BE2C (cell line): ENCODE measurements around the gene GAS2. TPM values are rescaled to one million over a fixed set of nuclear protein-coding genes. Genes with fewer than 3 reads are reported as not detected.

Experiments used
- DNase-seq: peaks from one replicate; pipeline ENCODE4 v3.0.0-alpha.2; 2020
- H3K27me3 ChIP-seq: fragments of 250-450 bp; sonication (Bioruptor Pico); 2 replicates; pipeline ENCODE4 v1.5.1; 2020; ENCODE audit warnings: mild to moderate bottlenecking
- H3K36me3 ChIP-seq: fragments of 250-450 bp; sonication (Bioruptor Pico); 2 replicates; pipeline ENCODE4 v1.5.1; 2020; ENCODE audit warnings: mild to moderate bottlenecking
- H3K4me1 ChIP-seq: fragments of 250-450 bp; sonication (Bioruptor Pico); 2 replicates; pipeline ENCODE4 v1.5.1; 2020
- H3K4me3 ChIP-seq: 2 replicates; pipeline ENCODE4 v1.5.1; 2011; ENCODE audit warnings: low read depth, low read length
- H3K9me3 ChIP-seq: fragments of 250-450 bp; sonication (Bioruptor Pico); 2 replicates; pipeline ENCODE4 v1.5.1; 2020
- polyA plus RNA-seq: library from polyadenylated mRNA; unstranded; fragments of >200 nt; gene quantifications from one replicate; pipeline ENCODE4 v1.2.1, GENCODE V29; 2012; ENCODE audit warnings: low read depth, missing spikeins; ENCODE audit not compliant: insufficient read length, insufficient read depth
- TF ChIP-seq, protein P1 (sequence below): IDR thresholded peaks from 2 replicates; pipeline ENCODE4 v1.5.1; 2012; ENCODE audit warnings: mild to moderate bottlenecking, low read depth, low read length

GAS2 gene
- 1.3 TPM for polyA plus RNA-seq

DNA sequence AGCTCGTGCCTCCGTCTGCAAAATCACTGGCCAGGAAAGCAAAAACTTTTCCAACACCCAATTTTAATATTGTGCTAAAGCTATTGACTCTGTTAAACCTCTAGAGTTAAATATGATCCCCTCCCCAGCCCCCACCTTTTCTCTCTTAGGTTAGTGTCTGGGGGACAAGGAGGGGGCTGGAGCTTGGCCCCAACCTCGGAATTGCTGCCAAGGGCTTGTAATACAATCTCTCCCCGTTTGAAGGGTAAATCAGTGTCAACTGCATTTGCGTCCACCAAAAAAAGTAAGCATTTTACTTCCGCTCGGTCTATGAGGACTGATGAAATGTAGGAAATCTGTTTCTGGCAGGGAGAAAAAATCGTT, at the start of gene GAS2:
TSS of gene GAS2 (plus strand) at position 287 of the 363 bp plus-strand sequence. CDS start 8,259 bp downstream, outside the sequence.
- Histone ChIP-seq H3K36me3 (no peaks in the 10 kb centered on the region), H3K4me1 (no peaks in the 10 kb centered on the region), H3K27me3 (no peaks in the 10 kb centered on the region), H3K9me3 (no peaks in the 10 kb centered on the region), H3K4me3 (peak within 1 kb of the TSS; percentile 70)
- DNase-seq, result no peak
- TF ChIP-seq, protein P1, sequence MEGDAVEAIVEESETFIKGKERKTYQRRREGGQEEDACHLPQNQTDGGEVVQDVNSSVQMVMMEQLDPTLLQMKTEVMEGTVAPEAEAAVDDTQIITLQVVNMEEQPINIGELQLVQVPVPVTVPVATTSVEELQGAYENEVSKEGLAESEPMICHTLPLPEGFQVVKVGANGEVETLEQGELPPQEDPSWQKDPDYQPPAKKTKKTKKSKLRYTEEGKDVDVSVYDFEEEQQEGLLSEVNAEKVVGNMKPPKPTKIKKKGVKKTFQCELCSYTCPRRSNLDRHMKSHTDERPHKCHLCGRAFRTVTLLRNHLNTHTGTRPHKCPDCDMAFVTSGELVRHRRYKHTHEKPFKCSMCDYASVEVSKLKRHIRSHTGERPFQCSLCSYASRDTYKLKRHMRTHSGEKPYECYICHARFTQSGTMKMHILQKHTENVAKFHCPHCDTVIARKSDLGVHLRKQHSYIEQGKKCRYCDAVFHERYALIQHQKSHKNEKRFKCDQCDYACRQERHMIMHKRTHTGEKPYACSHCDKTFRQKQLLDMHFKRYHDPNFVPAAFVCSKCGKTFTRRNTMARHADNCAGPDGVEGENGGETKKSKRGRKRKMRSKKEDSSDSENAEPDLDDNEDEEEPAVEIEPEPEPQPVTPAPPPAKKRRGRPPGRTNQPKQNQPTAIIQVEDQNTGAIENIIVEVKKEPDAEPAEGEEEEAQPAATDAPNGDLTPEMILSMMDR, result no peak

DNA sequence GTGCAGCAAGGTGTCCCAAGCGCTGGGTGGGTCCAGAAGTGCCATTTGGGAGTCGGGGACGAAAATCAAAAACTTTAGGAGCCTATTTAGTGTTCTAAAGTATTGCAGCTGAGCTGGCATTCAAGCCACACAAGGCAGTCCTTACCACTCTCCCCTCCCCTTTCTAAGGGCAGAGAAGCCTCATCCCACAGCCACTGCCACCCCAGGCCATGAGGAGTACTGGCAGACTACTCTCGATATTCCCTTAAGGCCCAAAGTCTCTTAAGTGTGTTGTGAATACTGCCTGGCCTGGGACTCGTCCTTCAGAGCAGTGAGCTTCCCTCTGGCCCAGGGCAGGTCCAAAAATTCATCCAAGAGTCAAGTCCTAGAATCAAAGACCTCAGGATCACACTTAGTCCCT, 48.5 kb upstream of the GAS2 start:
- TF ChIP-seq, protein P1, result no peak
- Histone ChIP-seq H3K27me3 (no peaks in the 10 kb centered on the region), H3K9me3 (no peaks in the 10 kb centered on the region), H3K36me3 (no peaks in the 10 kb centered on the region), H3K4me1 (no peaks in the 10 kb centered on the region), H3K4me3 (no peak overlapping the region)
- DNase-seq, result no peak

DNA sequence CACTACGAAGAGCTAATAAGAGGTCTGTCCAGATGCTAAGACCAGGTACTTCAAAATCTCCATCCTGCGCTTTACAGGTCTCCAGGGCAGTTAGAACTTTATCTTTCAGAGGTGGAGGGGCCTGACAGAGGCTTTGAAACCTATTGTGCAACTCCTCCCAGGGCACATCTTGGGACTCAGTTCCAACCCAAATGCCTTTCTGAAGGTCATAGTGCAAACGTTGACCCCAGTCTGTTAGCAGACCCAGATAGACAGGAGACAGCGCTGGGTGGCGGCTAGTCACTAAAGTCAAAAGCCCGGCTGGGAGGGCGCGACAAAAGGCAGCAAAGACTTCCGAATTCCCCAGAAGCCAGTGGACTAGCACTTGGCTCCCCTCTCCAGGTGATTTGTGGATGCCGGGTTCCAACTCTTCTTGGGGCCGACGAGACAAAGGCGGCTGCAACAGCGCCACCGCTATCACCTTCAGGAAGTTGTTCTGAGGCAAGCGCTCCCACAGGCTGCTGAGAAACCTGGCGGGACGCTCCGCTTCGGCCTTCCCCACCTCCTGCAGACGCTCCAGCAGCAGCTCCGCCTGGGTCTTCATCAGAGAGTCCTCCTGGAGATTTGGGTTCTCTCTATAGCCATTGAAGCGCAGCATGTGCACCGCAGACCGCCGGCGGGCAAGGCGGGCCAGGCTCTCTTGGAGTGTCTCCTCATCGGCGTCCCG, 41.5 kb upstream of the GAS2 start:
- Histone ChIP-seq H3K27me3 (no peaks in the 10 kb centered on the region), H3K9me3 (no peaks in the 10 kb centered on the region), H3K4me3 (peak overlapping the region; percentile 74), H3K36me3 (no peaks in the 10 kb centered on the region), H3K4me1 (no peaks in the 10 kb centered on the region)
- TF ChIP-seq, protein P1, result peak; percentile 47
- peak; percentile 56 for DNase-seq

DNA sequence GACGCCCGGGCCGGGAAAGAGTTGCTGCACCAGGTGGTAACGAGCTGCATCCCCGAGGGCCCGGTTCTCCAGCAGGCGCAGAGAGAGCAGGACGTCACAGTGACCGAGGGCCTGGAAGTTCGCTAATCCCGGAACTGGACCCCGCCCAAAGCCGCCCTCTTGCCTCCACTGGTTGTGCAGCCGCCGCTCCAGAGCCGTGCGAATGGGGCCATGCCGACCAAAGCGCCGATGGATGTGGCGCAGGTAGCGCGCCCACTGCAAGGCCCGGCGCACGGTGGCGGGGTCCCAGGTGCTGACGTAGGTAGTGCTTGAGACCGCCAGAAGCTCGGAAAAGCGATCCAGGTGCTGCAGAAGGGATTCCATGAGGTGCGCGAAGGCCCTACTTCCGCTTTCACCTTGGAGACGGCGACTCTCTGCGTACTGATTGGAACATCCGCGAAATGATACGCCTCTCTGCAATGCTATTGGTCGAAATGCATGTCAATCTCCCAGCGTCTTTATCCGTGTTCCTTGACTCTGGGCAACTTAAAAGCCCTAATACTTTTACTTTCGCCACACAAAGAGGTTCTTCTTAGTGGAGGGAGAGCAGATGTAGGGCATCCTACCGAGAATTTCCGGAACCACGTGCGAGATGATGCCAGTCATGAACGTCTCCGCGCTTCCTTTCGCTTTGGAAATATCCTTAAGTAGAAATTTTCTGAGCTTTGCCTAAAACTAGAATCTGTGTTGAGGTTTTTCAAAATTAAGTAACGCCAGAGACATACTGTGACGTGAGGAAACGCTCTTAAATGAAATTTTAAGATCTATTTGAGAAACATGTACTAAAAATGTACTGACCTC, 40.7 kb upstream of the GAS2 start, which contains the start of gene FANCF:
TSS of gene FANCF (minus strand) at position 376 of the 840 bp plus-strand sequence. CDS start at position 363, 13 bp downstream.
- Histone ChIP-seq H3K27me3 (no peaks in the 10 kb centered on the region), H3K36me3 (no peaks in the 10 kb centered on the region), H3K4me3 (peak within 1 kb of the TSS; percentile 74), H3K4me1 (no peaks in the 10 kb centered on the region), H3K9me3 (no peaks in the 10 kb centered on the region)
- TF ChIP-seq, protein P1, result no peak
- peak; percentile 79 for DNase-seq

DNA sequence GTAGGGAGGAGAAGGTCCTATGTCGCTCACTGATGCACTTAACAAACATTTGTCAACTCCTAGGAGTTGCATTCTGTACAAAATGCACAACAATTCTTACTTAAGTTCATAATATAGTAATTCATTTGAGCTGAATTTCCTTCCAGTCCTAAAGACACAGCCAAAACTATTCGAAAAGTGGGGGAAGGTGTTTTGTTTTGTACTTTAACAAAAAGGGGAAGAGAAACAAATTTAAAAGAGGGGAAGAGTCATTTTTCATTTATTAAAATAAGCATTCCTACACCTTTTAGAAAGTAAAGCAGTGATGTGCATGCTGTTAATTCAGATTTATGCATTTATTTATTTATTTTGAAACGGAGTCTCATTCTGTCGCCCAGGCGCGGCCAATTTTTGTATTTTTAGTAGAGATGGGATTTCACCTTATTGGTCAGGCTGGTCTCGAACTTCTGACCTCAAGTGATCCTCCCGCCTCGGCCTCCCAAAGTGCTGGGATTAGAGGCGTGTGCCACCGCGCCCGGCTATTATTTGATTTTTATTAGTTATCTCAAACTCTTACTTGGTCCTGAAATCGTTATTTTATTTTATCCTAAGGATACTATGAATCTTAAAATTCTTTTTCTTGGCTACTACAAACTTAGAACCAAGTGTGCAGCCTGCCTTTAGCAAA, 39.7 kb upstream of the GAS2 start:
- DNase-seq, result no peak
- TF ChIP-seq, protein P1, result no peak

More for the DNA sequence above, 39.7 kb upstream of the GAS2 start:
- Histone ChIP-seq H3K36me3 (no peaks in the 10 kb centered on the region), H3K27me3 (no peaks in the 10 kb centered on the region), H3K9me3 (no peaks in the 10 kb centered on the region), H3K4me1 (no peaks in the 10 kb centered on the region), H3K4me3 (no peak overlapping the region)
